ENCODE results near the gene APELA.
"Not testable (repeated sequence)": the region's sequence is repeated elsewhere in the genome, so short reads cannot be mapped to it uniquely, and the experiment has no call there.

The APELA gene

GRCh38 chr4:164927101-164927500, 50.1 kb downstream of the APELA start:
- not testable (repeated sequence) for DNase-seq

GRCh38 chr4:164930647-164931046, 53.7 kb downstream of the APELA start:
- DNase-seq, result no peak

- DNase-seq, result no peak
Observed at GRCh38 chr4:164931551-164932324, 54.8 kb downstream of the APELA start.

GRCh38 chr4:164933244-164933643, 56.3 kb downstream of the APELA start:
- no peak for DNase-seq

- DNase-seq, result no peak
Observed at GRCh38 chr4:164935363-164935762, 58.4 kb downstream of the APELA start.

- DNase-seq, result not testable (repeated sequence)
Observed at GRCh38 chr4:164935865-164936606, 59.1 kb downstream of the APELA start.

GRCh38 chr4:164937576-164938270, 60.7 kb downstream of the APELA start:
- peak; percentile 30 for DNase-seq

GRCh38 chr4:164943192-164943591, 66.2 kb downstream of the APELA start:
- no peak for DNase-seq

GRCh38 chr4:164945146-164945545, 68.2 kb downstream of the APELA start:
- no peak for DNase-seq

- no peak for DNase-seq
Observed at GRCh38 chr4:164946810-164947209, 69.8 kb downstream of the APELA start.
